H9 (cell line): Measurements from ENCODE around the gene TRABD2B. TPM values are rescaled to one million over a fixed set of nuclear protein-coding genes. Genes with fewer than 3 reads are reported as not detected.

Source experiments
- DNase-seq: peaks from one replicate; pipeline ENCODE4 v3.0.0-alpha.2; 2017
- H2AFZ ChIP-seq: one replicate; pipeline ENCODE4 v1.6.1; 2013; ENCODE audit warnings: mild to moderate bottlenecking, low read length, control low read depth, moderate library complexity
- H2AK5ac ChIP-seq: 2 replicates; pipeline ENCODE4 v1.6.1; 2013; ENCODE audit warnings: low read length, control low read depth, mixed read lengths; ENCODE audit not compliant: insufficient read length
- H2BK120ac ChIP-seq: one replicate; pipeline ENCODE4 v1.6.1; 2013; ENCODE audit warnings: low read depth, mild to moderate bottlenecking, low read length, control low read depth, inconsistent platforms; ENCODE audit not compliant: poor library complexity, severe bottlenecking
- H2BK12ac ChIP-seq: 2 replicates; pipeline ENCODE4 v1.6.1; 2013; ENCODE audit warnings: low read length, control low read depth, mixed read lengths, low read depth; ENCODE audit not compliant: insufficient read length
- H2BK15ac ChIP-seq: 2 replicates; pipeline ENCODE4 v1.6.1; 2013; ENCODE audit warnings: low read depth, low read length, control low read depth
- H2BK20ac ChIP-seq: one replicate; pipeline ENCODE4 v1.6.1; 2013; ENCODE audit warnings: low read depth, mild to moderate bottlenecking, low read length, control low read depth, inconsistent platforms; ENCODE audit not compliant: poor library complexity, severe bottlenecking
- H2BK5ac ChIP-seq: 2 replicates; pipeline ENCODE4 v1.6.1; 2013; ENCODE audit warnings: low read length, control low read depth, mixed read lengths; ENCODE audit not compliant: insufficient read length
- H3K14ac ChIP-seq: 2 replicates; pipeline ENCODE4 v1.6.1; 2013; ENCODE audit warnings: low read length, control low read depth; ENCODE audit not compliant: insufficient read depth
- H3K18ac ChIP-seq: 2 replicates; pipeline ENCODE4 v1.6.1; 2013; ENCODE audit warnings: low read depth, mild to moderate bottlenecking, mixed read lengths, low read length, control low read depth; ENCODE audit not compliant: insufficient read length
- H3K23ac ChIP-seq: 2 replicates; pipeline ENCODE4 v1.6.1; 2013; ENCODE audit warnings: low read length, control low read depth, mixed read lengths, low read depth; ENCODE audit not compliant: insufficient read length
- H3K23me2 ChIP-seq: 2 replicates; pipeline ENCODE4 v1.6.1; 2013; ENCODE audit warnings: low read depth, mild to moderate bottlenecking, mixed read lengths, low read length, control low read depth; ENCODE audit not compliant: insufficient read length, poor library complexity, severe bottlenecking
- H3K27ac ChIP-seq: 2 replicates; pipeline ENCODE4 v1.5.1; 2013; ENCODE audit warnings: low read length, control low read depth, mixed read lengths, low read depth; ENCODE audit not compliant: insufficient read length
- H3K27me3 ChIP-seq: 2 replicates; pipeline ENCODE4 v1.6.1; 2013; ENCODE audit warnings: low read length, control low read depth, inconsistent platforms; ENCODE audit not compliant: insufficient read depth
- H3K4ac ChIP-seq: 2 replicates; pipeline ENCODE4 v1.6.1; 2013; ENCODE audit warnings: low read depth, mild to moderate bottlenecking, control low read depth, inconsistent platforms, low read length, moderate library complexity
- H3K4me1 ChIP-seq: 2 replicates; pipeline ENCODE4 v1.6.1; 2013; ENCODE audit warnings: low read length, control low read depth, inconsistent platforms; ENCODE audit not compliant: insufficient read depth
- H3K4me2 ChIP-seq: 2 replicates; pipeline ENCODE4 v1.6.1; 2013; ENCODE audit warnings: low read length, control low read depth, mixed read lengths; ENCODE audit not compliant: insufficient read length, insufficient read depth
- H3K56ac ChIP-seq: 2 replicates; pipeline ENCODE4 v1.6.1; 2013; ENCODE audit warnings: low read depth, mild to moderate bottlenecking, mixed read lengths, low read length, control low read depth; ENCODE audit not compliant: insufficient read length
- H3K79me1 ChIP-seq: 2 replicates; pipeline ENCODE4 v1.6.1; 2013; ENCODE audit warnings: low read depth, mild to moderate bottlenecking, moderate library complexity, low read length, control low read depth, inconsistent platforms; ENCODE audit not compliant: insufficient read depth, poor library complexity, severe bottlenecking
- H3K79me2 ChIP-seq: 2 replicates; pipeline ENCODE4 v1.6.1; 2013; ENCODE audit warnings: low read length, control low read depth, inconsistent platforms; ENCODE audit not compliant: insufficient read depth
- H3K9ac ChIP-seq: 2 replicates; pipeline ENCODE4 v1.6.1; 2013; ENCODE audit warnings: low read length, control low read depth, mixed read lengths; ENCODE audit not compliant: insufficient read length; ENCODE audit errors: extremely low read depth
- H3K9me3 ChIP-seq: one replicate; pipeline ENCODE4 v1.6.1; 2013; ENCODE audit warnings: low read depth, low read length, inconsistent platforms; ENCODE audit not compliant: control insufficient read depth
- H3T11ph ChIP-seq: one replicate; pipeline ENCODE4 v1.6.1; 2013; ENCODE audit warnings: mild to moderate bottlenecking, low read length, control low read depth, inconsistent platforms
- H4K20me1 ChIP-seq: one replicate; pipeline ENCODE4 v1.6.1; 2013; ENCODE audit not compliant: control insufficient read depth, insufficient read length, insufficient read depth
- H4K5ac ChIP-seq: 2 replicates; pipeline ENCODE4 v1.6.1; 2013; ENCODE audit warnings: low read depth, mild to moderate bottlenecking, mixed read lengths, low read length, control low read depth; ENCODE audit not compliant: insufficient read length
- H4K8ac ChIP-seq: replicated peaks from 2 replicates; pipeline ENCODE4 v1.6.1; 2013; ENCODE audit warnings: low read length, control low read depth, mixed read lengths, low read depth; ENCODE audit not compliant: insufficient read length
- H4K91ac ChIP-seq: 2 replicates; pipeline ENCODE4 v1.6.1; 2013; ENCODE audit warnings: low read depth, mild to moderate bottlenecking, moderate library complexity, mixed read lengths, low read length, control low read depth; ENCODE audit not compliant: insufficient read length
- H3K27ac Mint-ChIP-seq, 3 experiments: 2 replicates in 2 of 3; 3 replicates in 1 of 3; pipeline ENCODE4 v1.8.0; 2020 to 2021; ENCODE audit warnings: mixed read lengths in 3 of 3, mild to moderate bottlenecking in 1 of 3, moderate library complexity in 1 of 3
- H3K27me3 Mint-ChIP-seq: 2 replicates; pipeline ENCODE4 v1.8.0; 2021; ENCODE audit warnings: low read depth, mild to moderate bottlenecking, moderate library complexity, mixed read lengths
- H3K36me3 Mint-ChIP-seq, 3 experiments: 2 replicates in 2 of 3; 3 replicates in 1 of 3; pipeline ENCODE4 v1.8.0; 2020 to 2021; ENCODE audit warnings: low read depth in 3 of 3, mixed read lengths in 3 of 3; ENCODE audit not compliant: insufficient read depth in 1 of 3
- H3K4me1 Mint-ChIP-seq, 2 experiments: 2 replicates each; pipeline ENCODE4 v1.8.0; 2020; ENCODE audit warnings: mixed read lengths in 2 of 2
- H3K4me3 Mint-ChIP-seq, 2 experiments: 2 replicates in 1 of 2; 3 replicates in 1 of 2; pipeline ENCODE4 v1.8.0; 2020 to 2021; ENCODE audit warnings: mild to moderate bottlenecking in 2 of 2, mixed read lengths in 2 of 2, moderate library complexity in 1 of 2
- H3K9me3 Mint-ChIP-seq, 2 experiments: 2 replicates in 1 of 2; 3 replicates in 1 of 2; pipeline ENCODE4 v1.8.0; 2020; ENCODE audit warnings: mild to moderate bottlenecking in 2 of 2, mixed read lengths in 2 of 2, moderate library complexity in 1 of 2
- CTCF ChIP-seq: fragments of 200-600 bp; sonication (generic); conservative IDR thresholded peaks from 3 replicates; pipeline ENCODE4 v1.8.0; 2021; ENCODE audit warnings: antibody characterized with exemption, mild to moderate bottlenecking
- WGBS: extraction: QIAGEN DNeasy Blood & Tissue Kit; methylation state at CpG from one replicate; pipeline ENCODE4 v1.1.7; 2013; ENCODE audit warnings: missing lambda C conversion rate, low lambda C conversion rate, mixed read lengths; ENCODE audit not compliant: insufficient read length; ENCODE audit errors: extremely low coverage; 5-methylcytosine and 5-hydroxymethylcytosine counted together
- total RNA-seq: library from RNA; stranded (reverse); gene quantifications from 2 replicates; pipeline ENCODE4 v1.2.1, GENCODE V29; 2021

The TRABD2B gene
- total RNA-seq, 1 experiment from 2014 or later, result 2.3 TPM

DNA sequence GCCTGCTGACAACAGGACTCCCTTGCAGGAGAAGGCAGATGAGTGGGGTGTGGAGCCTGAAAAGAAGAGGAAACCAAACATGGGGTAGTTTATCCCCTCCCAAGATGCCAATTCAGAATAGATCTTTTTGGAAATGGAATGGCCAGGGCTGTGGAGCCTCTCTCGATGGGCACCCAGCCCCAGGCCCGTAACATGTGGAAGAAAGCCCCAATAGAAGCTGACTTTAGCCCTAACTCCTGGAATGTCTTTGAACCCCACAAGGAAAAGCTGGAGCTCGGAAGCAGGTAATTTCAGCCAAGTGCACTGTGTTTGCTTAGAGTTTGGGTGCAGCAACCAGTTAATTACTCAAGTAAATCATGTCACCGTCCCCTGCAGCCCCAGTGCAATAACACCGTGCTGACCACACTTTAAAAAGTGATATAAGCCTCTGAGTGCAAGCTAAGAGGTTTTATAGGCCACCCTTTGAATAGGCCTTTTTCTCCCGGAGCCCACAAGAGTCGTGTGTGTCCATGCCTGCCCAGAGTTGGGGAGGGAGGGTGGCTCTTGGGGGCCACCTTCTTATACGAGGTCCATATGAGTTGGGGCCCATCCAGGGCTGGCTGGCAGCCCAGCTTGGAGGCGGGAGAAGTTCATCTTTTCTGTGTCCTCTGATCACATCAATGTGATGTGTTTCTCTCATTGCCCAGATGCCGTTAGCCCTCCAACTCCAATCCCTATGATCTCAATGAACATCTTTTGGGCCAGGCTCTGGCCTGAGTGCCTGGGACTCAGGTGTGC, 153.2 kb downstream of the TRABD2B start:
- Mint-ChIP-seq H3K36me3 (no peaks in the 10 kb centered on the region), H3K27ac (no peak overlapping the region), H3K27me3 (peaks cover 3% of the 10 kb centered on the region), H3K9me3 (no peaks in the 10 kb centered on the region), H3K4me3 (no peak overlapping the region), H3K4me1 (peaks cover 27 to 30% of the 10 kb centered on the region in 2 experiments)
- H3K27me3 ChIP-seq, result no peaks in the 10 kb centered on the region
- H2BK20ac ChIP-seq, result no peak overlapping the region
- H3K4me1 ChIP-seq, result peaks cover 10% of the 10 kb centered on the region
- H3K56ac ChIP-seq, result no peak overlapping the region
- no peak overlapping the region for H2AFZ ChIP-seq
- no peak overlapping the region for H3K23ac ChIP-seq
- no peak for DNase-seq
- no peak overlapping the region for H3K27ac ChIP-seq
- no CpG with 5 or more reads among the region's 10 CpGs for WGBS
- no peak overlapping the region for H4K5ac ChIP-seq
- H4K8ac ChIP-seq, result no peak overlapping the region
- H3K9ac ChIP-seq, result no peak overlapping the region
- no peak overlapping the region for H3K4me2 ChIP-seq
- H2BK12ac ChIP-seq, result no peak overlapping the region
- no peaks in the 10 kb centered on the region for H3K23me2 ChIP-seq
- no peaks in the 10 kb centered on the region for H3K79me2 ChIP-seq
- H2BK5ac ChIP-seq, result no peak overlapping the region
- H2BK15ac ChIP-seq, result no peak overlapping the region
- no peaks in the 10 kb centered on the region for H3K79me1 ChIP-seq
- no peaks in the 10 kb centered on the region for H4K20me1 ChIP-seq
- no peak overlapping the region for H2BK120ac ChIP-seq
- no peak overlapping the region for H4K91ac ChIP-seq
- H3K4ac ChIP-seq, result no peak overlapping the region
- H2AK5ac ChIP-seq, result no peak overlapping the region
- H3K9me3 ChIP-seq, result no peaks in the 10 kb centered on the region
- no peak overlapping the region for H3K18ac ChIP-seq
- no peak overlapping the region for H3T11ph ChIP-seq
- TF ChIP-seq CTCF, result no peak
- no peak overlapping the region for H3K14ac ChIP-seq
